Stimulated activated CD4-positive, alpha-beta T cell treated with anti-CD3 and anti-CD28 coated beads, Interleukin-12 subunit alpha, Interleukin-12 subunit beta, amount 100 ng/mL, for 48 hours (primary cell): ENCODE results near the gene ANKRD44.
"Not testable (repeated sequence)": the region's sequence is repeated elsewhere in the genome, so short reads cannot be mapped to it uniquely, and the experiment has no call there.

Source experiments
- DNase-seq, 3 donors: peaks; one replicate each; pipeline ENCODE4 v3.0.0-alpha.2; 2020; ENCODE audit warnings: low read depth in 2 of 3, low spot score in 1 of 3

Gene ANKRD44

DNA sequence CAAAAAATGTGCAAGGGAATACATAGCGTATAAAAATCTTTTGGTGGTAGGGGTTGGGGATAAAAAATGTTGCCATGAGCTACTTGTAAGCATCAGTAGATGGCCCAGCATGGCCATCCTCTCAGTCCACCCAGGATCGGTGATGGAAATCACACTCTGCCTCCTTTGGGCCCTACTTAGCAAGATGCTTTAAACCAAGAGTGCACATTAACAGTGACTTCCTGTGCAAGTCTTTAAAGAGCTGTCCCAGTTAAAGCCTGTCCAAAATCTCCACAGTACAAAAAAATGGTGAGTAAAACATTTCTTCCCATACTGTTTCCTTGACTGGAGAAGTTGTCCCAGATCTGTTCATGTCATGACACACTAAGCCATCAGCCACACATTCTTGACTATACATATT lies 18.0 kb downstream of the ANKRD44 start:
- DNase-seq, result no peak

DNA sequence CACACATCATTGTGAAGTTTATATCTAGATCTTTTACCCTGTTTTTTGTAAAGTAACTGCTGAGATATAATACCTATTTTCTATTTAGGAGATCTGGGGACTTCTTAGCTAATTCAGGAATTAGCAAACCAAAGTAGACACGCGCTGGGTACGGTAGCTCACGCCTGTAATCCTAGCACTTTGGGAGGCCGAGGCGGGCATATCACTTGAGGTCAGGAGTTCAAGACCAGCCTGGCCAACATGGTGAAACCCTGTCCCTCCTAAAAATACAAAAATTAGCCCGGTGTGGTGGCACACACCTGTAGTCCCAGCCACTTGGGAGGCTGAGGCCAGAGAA lies 23.0 kb downstream of the ANKRD44 start:
- DNase-seq, result not testable (repeated sequence)

DNA sequence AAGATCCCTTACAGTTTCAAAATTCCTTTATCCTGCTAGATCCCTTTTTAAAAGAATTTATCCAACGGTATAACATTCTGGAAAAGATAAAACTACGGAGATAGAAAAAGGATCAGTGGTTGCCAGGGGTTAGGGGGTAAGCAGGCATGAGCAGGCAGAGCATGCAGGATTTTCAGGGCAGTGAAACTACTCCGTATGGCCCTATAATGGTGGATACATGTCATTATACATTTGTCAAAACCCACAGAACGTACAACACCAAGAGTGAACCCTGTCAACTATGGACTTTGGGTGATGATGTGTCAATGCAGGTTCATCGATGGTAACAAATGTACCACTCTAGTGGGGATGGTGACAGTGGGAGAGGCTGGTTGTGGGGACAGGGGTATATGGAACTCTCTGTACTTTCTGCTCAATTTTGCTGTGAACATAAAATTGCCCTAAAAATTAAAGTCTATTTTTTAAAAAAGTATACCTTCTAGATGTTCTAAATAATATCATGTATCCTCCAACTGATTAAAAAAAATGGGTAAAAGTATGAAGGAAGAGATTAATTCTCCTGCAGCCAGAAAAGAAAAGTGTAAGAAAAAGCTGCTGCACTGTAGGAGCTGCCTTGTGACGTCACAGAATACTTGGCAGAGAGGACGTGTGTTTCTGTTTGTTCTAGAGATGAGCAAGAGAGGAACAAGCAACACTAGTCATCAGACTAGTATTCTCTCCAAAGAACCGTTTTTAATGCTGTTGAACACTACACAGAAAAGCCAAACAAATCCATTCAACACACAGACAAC lies 23.6 kb downstream of the ANKRD44 start:
- DNase-seq, result no peak

DNA sequence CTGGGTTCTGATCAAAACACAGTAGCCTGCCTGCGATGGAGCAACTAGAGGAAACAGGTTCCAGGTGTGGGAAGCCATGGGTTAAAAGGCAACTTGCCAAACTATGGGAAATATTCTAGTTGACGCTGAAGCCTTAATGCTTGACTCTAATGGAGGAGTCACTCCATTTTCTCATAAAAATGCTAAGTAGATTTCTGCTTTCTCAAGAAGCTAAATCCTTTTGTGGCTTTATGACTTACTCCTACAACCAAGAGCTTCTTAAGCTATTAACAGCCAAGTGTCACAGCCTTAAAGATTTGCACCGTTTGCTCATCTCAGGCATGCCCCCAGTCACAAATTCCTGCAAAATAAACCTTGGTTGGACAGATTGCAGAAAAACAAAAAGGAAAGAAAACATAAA lies 25.2 kb downstream of the ANKRD44 start:
- DNase-seq, result no peak

DNA sequence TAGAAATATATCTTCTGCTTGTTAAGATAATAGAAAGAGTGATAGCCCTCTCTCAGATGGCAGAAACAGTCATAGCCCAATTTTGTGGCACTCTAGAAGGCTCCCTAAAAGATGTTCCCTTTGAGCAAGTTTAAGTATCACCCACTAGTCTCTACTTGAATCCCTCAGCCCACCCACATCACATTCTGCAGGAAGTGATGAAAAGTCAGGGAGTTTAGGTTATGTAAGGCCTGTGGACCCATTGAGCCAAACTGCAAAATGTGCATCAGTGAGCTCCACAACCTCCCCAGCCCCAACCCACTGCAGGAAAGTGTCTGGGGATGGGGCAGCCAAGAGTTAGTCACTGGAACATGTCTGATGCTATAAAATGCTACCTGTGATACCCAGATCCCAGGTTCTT lies 25.6 kb downstream of the ANKRD44 start:
- no peak for DNase-seq

DNA sequence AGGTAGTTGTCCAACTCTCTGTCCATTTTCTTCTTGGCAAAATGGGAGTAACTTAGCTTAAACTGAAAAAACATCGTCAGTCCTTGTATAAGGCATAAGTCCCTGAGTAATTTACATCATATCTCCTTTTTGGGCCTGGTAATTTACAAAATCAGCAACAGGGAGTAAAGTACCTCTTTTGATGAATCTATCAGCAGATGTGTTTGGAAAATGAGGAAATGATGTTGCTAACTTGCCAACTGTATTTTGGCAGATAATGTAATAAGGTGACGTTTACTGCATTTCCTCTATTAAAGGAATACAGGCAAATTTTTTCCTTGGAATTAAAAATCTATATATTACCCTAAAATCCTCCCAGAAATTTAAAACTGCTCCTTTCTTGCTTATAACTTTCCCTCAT lies 29.2 kb downstream of the ANKRD44 start:
- DNase-seq, result no peak

DNA sequence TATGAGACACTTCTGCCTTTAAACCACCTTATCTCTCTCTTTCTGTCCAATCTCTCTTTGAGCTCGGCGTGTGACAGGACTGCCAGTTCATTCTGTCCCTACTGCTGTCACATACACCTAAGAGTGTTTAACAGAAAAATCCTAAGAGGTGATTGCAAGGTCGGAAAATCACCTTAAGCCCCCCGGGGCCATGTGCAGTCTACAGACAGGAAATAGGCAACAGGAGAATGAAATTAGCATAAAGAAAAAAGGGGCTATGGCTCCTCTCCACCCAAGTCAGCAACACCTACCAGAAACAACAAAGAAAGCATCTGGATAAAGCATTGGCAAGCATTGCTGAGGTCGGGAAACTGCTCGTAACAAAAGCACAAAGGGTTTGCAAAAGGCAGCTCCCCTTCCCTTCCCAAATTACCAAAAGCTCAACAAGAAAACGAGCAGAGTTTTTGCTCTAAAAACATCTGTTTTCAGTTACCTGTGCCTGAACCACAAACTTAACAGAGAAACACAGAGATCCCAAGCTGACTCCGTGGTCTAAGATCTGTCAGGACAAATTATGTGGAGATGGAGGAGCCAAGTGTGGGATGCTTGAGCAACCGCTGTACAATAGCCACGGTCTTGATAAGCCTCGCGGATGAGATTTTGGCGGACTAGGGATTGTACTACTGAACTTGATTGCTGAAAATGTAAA lies 30.4 kb downstream of the ANKRD44 start:
- no peak for DNase-seq

DNA sequence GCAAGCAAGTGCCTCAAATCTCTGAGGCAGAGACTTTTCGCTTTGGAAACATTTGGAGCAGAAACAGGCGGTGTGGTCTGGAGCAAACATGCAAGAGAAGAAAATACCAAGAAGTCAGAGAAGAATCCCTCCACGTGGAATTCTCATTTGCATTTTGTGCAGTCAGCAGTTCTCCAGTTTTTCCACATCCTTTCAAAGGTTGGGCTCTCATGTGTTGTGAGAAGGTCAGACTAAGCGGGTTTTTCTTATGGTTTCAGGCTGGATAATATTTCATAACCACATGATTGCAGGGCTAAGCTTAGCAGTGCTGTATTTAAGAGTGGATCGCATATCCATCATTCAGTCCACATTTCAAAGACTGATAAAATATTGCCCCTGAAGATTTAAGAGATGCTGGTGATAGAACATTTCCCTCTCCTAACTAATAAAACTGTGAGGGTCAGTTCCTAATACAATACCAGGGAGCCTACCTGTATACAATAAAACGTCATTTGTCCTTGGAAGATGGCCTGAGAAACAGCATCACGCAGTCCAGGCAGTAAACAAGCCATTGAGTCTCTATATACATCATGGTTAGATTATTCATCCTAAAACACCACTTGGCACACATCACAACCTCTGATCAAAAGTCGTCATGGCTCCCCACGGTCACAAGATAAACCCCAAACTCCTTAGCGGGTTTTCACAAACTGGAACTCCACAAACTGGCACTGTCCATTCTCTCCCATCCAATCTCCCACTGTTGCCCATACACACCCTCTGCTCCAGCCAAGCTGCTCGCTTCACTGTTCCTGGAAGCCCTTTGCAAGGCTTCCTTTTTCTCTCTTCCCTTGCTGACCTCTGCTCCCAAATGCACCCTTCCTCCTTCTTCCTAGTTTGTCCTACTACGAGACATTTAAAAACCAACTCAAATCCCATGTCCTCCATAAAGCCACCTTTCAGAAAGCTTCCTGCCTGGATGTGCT lies 31.5 kb downstream of the ANKRD44 start:
- DNase-seq, result no peak

DNA sequence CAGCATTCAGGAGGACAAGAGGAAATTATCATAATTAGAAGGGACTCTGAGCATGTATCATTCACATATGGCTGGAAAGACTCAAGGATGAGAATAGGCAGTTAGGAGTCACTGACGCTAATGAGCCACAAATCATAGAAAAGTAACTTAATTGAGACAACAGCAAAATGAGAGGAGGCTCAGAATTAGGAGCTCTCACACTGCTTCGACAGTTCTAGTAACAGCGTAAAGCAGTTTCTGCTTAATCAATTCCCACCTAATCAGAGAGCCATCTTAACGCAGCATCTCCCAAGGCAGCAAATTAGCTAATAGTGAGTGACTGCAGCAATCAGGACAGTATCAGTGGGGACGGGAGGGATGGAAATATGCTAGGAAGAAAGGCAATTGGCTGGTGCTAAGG lies 32.8 kb downstream of the ANKRD44 start:
- DNase-seq, result no peak

DNA sequence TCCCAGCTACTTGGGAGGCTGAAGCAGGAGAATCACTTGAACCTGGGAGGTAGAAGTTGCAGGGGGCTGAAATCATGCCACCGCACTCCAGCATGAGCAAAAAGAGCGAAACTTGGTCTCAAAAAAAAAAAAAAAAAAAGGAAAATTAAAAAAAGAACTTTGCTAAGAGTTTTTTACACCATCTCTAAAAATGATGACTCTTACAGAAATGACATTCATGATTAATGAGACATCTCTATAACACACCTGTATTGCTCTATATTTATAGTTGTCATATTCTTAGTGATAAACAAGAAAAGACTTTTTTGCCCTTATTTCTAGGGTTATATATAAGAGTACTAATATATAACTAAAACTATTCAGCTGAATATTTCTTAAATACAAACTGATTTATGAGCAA lies 34.4 kb downstream of the ANKRD44 start:
- no peak for DNase-seq

DNA sequence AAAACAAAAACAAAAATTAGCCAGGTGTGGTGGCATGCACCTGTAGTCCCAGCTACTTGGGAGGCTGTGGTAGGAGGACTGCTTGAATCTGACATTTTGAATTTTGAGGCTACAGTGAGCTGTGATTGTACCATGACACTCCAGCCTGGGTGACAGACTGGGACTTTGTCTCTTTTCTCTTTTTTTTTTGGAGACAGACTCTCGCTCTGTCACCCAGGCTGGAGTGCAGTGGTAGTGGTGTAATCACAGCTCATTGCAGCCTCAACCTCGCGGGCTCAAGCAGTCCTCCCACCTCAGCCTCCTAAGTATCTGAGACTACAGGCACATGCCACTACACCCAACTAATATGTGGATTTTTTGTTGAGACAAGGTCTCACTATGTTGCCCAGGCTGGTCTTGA lies 35.6 kb downstream of the ANKRD44 start:
- no peak for DNase-seq

DNA sequence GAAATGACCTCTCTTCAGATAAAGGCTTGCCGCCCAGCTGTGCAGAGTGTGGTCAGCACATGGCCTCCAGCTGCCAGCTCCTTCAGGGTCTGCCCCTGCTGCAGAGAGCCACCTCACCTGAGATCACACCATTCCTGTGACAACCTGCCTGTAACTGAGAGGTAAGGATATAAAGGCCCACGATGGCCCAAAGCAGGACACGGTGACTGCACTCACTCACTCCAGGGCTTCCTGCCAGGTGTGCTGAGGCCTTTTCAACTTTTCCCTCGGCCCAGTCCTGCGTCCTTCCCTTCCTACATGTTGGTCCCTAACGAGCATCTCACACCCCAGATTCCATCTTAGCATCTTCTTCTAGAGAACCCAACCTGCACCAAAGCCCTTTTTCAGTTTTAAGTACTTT lies 36.2 kb downstream of the ANKRD44 start:
- DNase-seq, result no peak

DNA sequence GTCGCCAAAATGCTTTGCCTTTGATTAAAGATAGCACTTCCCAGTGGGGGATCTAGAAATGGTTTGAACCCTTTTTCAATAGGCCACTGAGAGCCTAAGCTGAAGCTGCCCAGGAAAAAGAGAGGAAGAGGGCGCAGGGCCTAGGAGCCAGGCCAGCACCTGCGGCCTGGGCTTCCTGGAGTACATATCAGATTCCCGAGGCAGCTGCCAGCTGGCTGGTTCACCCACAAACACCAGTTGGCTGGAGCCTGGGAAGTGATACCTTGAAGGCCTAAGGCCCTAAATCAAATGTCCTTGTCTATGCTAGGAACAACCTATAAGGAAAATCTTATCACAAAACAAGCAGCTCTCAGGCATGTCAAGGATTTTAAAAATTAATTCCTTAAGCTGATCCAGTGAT lies 37.1 kb downstream of the ANKRD44 start:
- DNase-seq, result no peak

DNA sequence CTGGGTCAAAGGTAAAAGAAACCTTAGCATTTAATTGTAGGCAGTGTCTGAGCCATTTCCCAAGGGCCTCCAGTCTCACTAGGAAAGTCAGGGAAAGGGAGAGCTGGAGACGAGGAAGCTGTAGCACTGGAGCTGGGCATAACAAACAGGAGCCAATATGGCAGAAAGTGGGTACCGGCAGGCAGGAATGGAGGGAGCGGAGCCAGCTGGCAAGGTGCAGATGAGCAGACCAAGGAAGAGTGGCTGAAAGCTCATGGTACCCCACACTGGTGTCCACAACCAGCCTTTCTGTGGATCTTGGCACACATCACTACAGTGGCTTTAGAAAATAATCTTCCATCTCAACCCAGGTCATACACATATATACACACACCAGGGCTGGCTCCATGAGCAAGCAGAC lies 40.0 kb downstream of the ANKRD44 start:
- no peak for DNase-seq

DNA sequence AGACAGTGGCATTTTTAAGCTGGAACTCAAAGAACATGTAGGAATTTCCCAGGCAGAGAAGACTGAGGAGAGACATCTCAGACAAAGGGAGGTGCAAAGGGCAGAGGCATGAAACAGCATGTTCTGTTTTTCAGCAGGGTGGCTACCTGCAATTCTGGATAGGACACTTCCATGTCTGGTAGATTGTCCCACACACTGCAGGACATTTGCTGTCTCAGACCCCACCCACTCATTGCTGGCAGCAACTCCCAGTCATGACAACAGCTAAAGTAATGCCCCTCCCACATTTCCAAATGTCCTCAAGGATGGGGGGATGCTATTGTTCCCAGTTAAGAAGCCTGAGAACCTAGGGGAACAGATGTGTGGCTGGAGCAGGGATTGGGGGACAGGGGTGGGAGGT lies 40.8 kb downstream of the ANKRD44 start:
- DNase-seq, result no peak

DNA sequence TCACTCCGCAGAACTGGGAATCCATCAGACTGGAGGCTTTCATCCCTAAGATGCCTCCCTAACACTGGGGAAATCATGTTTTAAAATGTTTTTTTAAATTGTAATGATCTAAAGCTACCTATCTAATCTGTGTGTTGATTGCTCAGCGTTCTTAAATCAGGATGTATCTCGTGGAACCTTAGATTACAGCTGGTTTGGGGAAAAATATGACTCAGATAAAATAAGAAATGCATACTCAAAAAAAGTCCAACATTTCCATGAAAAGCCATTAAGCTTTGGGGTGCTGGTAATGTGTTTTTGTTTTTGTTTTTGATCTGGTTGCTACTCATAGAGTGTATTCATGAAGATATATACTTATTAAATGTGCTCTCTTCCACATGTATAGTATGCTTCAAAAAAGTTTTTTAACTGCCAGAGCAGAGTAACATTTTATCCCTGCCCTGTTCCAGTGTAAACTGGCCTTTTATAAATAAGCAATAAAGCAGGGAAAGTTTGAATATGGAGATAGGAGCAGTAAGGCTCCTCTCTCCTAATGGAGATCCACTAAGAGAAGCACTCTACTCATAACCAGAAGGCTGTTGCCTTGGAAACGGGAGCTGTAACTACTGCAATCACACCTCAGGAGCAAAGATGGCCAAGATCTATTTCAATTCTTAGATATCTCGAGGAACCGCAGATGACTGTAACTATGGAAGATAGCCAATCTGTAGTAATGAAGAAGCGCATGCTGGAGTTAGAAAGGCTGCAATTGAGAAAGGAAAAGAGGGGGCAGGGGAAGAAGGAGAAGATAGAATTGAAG lies 41.6 kb downstream of the ANKRD44 start:
- DNase-seq, result no peak

DNA sequence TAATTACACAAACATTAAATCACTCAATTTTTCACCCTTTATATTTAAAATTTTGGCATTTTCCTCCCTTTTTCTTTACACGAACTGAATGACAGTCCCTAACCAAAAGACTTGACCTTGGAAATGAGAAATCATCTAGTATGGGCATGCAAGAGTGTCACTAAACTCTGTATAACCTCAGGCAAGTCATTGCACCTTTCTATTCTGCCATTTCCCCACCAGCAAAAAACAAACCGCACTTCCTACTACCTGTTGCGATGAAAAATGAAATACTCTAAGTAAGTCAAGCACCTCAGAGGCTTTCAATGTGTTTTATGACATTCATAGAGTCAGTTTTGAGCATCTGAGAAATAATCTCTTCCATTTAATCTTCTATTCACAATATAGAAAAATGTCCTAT lies 44.1 kb downstream of the ANKRD44 start:
- DNase-seq, result no peak

DNA sequence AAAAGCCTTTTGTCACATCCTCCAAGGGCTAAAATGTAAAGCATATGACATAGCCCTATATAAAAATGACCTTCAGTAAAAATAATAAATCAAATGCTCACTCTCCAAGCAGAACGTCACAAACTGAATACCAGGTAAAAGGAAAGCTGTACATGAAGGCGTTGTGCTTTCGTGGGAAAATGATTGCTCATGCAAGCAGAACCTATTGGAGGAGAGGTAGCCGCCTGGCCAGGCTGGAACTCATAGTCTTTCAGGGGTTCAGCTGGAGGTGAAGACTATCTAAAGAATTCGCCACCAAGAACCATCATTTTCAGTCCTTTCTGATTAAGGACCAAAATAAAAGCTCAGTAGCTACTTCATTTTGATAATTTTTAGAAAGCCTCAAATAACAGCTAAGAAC lies 44.7 kb downstream of the ANKRD44 start:
- no peak for DNase-seq

DNA sequence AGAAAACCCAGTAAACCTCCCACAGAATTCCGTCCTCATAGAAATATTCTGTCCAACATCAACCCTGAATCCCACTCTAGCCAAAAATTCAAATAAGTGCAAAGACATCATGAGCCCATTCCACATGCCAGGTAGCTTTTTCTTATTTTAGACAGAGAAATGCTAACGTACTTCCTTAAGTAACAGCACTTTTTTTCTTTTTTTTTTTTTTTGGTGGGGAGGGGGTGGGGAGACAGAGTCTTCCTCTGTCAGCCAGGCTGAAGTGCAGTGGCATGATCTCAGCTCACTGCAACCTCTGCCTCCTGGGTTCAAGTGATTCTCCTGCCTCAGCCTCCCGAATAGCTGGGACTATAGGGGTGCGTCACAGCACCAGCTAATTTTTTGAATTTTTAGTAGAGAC lies 45.5 kb downstream of the ANKRD44 start:
- DNase-seq, result no peak

DNA sequence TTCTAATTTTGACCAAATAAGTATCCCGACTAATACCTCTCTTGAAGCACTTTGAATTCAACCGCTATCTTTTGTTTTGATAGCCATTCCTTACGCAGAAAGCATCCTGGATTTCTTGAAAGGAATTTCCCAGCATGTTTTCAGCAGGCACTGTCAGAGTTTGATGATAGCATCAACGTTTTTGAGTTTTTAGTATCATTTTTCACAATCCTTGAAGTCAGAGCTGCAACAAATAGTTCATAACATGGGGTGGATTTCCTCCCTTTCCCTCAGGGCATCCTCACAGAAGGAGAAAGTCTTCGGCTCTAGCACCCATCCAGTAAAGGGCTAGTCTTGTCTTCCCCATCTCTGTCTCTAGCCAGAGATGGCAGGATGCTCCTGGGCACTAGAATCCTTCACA lies 46.2 kb downstream of the ANKRD44 start:
- DNase-seq, result no peak

DNA sequence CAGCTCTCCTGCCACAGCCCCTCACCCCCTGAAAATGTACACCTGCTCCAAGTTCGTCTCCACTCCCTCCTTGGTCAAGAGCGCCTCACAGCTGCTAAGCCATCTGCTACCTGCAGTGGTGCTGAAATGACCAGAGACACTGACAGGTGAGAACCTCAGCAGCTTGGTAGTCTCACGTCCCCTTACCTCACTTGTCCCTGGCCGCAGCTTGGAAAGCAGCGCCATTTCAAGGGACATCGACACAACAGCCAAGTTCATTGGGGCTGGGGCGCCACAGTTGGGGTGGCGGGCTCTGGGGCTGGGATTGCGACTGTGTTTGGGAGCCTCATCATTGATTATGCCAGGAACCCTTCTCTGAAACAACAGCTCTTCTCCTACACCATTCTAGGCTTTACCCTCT lies 47.5 kb downstream of the ANKRD44 start:
- DNase-seq, result no peak
